ENCODE data around the gene NPTX2.

NPTX2 gene

DNA sequence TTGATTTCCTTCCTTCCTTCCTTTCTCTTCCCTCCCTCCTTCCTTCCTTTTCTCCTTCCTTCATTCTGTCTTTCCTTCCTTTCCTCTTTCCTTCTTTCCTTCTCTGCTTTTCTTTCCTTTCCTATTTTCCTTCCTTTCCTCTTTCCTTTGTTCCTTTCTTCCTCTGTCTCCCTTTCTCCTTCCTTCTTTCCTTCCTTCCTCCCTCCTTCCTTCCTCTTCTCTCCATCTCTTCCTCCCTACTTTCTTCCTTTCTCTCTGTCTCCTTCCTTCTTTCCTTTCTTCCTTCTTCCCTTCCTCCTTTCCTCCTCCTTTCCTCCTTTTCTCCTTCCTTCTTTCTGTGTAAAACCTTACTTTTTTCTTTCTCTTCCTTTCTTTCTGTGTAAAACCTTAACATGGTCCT, 32.3 kb upstream of the NPTX2 start:
- Histone ChIP-seq H2AFZ (no peak overlapping the region), H3K4me1 (no peaks in the 10 kb centered on the region), H3K27me3 (ENCODE audit: control insufficient read depth, insufficient read depth, low read length) (no peaks in the 10 kb centered on the region), H3K4me2 (ENCODE audit: low read length) (no peak overlapping the region), H3K27ac (no peak overlapping the region), H3K9me3 (ENCODE audit: control insufficient read depth, low read length) (no peaks in the 10 kb centered on the region), H3K36me3 (ENCODE audit: control insufficient read depth, insufficient read depth, low read length) (no peaks in the 10 kb centered on the region), H3K9ac (no peak overlapping the region), H3K4me3 (ENCODE audit: low read depth, low read length) (no peak overlapping the region), H3K79me2 (no peaks in the 10 kb centered on the region)
- TF ChIP-seq, protein P1, sequence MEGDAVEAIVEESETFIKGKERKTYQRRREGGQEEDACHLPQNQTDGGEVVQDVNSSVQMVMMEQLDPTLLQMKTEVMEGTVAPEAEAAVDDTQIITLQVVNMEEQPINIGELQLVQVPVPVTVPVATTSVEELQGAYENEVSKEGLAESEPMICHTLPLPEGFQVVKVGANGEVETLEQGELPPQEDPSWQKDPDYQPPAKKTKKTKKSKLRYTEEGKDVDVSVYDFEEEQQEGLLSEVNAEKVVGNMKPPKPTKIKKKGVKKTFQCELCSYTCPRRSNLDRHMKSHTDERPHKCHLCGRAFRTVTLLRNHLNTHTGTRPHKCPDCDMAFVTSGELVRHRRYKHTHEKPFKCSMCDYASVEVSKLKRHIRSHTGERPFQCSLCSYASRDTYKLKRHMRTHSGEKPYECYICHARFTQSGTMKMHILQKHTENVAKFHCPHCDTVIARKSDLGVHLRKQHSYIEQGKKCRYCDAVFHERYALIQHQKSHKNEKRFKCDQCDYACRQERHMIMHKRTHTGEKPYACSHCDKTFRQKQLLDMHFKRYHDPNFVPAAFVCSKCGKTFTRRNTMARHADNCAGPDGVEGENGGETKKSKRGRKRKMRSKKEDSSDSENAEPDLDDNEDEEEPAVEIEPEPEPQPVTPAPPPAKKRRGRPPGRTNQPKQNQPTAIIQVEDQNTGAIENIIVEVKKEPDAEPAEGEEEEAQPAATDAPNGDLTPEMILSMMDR (IDR thresholded peaks at IDR 0.05) = no peak

DNA sequence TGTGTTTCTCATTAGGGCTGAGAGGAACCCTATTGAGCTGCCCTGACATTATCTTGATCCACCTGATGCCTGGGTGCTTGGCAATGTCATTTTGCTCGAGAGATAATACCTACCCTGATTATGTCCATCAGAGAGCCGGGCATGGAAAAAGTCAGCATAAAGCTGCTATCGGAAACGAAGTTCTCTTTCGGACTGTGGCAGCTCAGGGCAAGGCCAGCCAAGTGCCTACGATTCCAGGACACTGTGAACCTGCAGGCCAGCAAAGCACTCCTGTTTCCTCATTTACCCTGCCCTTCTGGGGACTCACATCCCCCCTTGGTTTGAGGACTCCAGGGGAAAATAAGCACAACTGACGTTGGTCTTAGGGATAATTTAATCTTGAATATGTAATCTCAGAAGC, 25.2 kb upstream of the NPTX2 start:
- H3K79me2 ChIP-seq = no peaks in the 10 kb centered on the region
- no peak overlapping the region for H3K4me2 ChIP-seq (ENCODE audit: low read length)
- no peak overlapping the region for H2AFZ ChIP-seq
- H3K9me3 ChIP-seq (ENCODE audit: control insufficient read depth, low read length) = no peaks in the 10 kb centered on the region
- TF ChIP-seq, protein P1 (IDR thresholded peaks at IDR 0.05) = no peak
- H3K27me3 ChIP-seq (ENCODE audit: control insufficient read depth, insufficient read depth, low read length) = no peaks in the 10 kb centered on the region
- no peak overlapping the region for H3K9ac ChIP-seq
- no peaks in the 10 kb centered on the region for H3K4me1 ChIP-seq
- no peak overlapping the region for H3K4me3 ChIP-seq (ENCODE audit: low read depth, low read length)
- no peaks in the 10 kb centered on the region for H3K36me3 ChIP-seq (ENCODE audit: control insufficient read depth, insufficient read depth, low read length)
- no peak overlapping the region for H3K27ac ChIP-seq

DNA sequence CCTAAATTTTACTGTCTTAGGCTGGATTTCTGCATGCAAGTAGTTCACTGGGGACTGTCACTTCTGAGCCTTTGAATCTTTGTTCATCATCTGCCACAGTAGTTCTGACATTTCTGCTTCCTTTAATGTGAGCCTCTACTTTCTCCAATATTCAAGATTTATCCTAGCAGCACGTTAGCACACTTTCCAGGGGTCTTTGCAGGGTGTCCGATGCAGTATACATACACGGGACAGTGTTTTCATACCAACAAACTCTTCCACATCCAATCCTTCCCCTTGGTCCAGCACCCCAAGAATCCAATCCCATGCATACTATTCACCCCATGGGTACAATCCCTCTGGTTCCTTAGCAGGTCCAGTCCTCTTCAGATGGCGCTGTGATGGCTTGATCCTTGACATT, 22.7 kb upstream of the NPTX2 start:
- H3K79me2 ChIP-seq = no peaks in the 10 kb centered on the region
- TF ChIP-seq, protein P1 (IDR thresholded peaks at IDR 0.05) = no peak

DNA sequence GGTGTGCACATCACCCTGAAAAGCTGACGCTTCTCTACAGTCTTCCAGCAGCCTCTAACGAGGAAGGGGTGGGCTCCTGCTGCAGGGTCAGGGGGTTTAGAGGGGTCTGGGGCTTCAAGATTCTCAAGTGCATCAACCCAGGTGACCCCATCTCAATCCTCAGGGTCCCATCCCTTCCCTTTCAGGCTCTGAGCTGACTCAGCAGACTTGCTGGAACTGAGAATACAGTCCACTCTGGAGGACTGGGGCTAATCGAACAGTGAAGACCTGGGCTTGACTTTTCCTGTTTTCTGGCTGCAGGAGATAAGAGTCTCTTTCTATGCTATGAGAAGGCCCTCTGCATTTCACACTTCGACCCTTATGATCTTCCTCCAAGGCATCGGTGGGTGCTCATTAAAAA, 22.3 kb upstream of the NPTX2 start:
- H3K4me2 ChIP-seq (ENCODE audit: low read length) = no peak overlapping the region
- no peak overlapping the region for H3K27ac ChIP-seq
- H3K79me2 ChIP-seq = no peaks in the 10 kb centered on the region
- H3K27me3 ChIP-seq (ENCODE audit: control insufficient read depth, insufficient read depth, low read length) = no peaks in the 10 kb centered on the region
- H3K4me3 ChIP-seq (ENCODE audit: low read depth, low read length) = no peak overlapping the region
- no peaks in the 10 kb centered on the region for H3K9me3 ChIP-seq (ENCODE audit: control insufficient read depth, low read length)
- H3K9ac ChIP-seq = no peak overlapping the region
- H3K36me3 ChIP-seq (ENCODE audit: control insufficient read depth, insufficient read depth, low read length) = no peaks in the 10 kb centered on the region
- TF ChIP-seq, protein P1 (IDR thresholded peaks at IDR 0.05) = no peak
- no peak overlapping the region for H2AFZ ChIP-seq
- no peaks in the 10 kb centered on the region for H3K4me1 ChIP-seq

More for the DNA sequence above, 22.7 kb upstream of the NPTX2 start:
- Histone ChIP-seq H3K9ac (no peak overlapping the region), H3K4me1 (no peaks in the 10 kb centered on the region), H3K4me2 (ENCODE audit: low read length) (no peak overlapping the region), H3K4me3 (ENCODE audit: low read depth, low read length) (no peak overlapping the region), H3K9me3 (ENCODE audit: control insufficient read depth, low read length) (no peaks in the 10 kb centered on the region), H3K27ac (no peak overlapping the region), H2AFZ (no peak overlapping the region), H3K27me3 (ENCODE audit: control insufficient read depth, insufficient read depth, low read length) (no peaks in the 10 kb centered on the region), H3K36me3 (ENCODE audit: control insufficient read depth, insufficient read depth, low read length) (no peaks in the 10 kb centered on the region)

DNA sequence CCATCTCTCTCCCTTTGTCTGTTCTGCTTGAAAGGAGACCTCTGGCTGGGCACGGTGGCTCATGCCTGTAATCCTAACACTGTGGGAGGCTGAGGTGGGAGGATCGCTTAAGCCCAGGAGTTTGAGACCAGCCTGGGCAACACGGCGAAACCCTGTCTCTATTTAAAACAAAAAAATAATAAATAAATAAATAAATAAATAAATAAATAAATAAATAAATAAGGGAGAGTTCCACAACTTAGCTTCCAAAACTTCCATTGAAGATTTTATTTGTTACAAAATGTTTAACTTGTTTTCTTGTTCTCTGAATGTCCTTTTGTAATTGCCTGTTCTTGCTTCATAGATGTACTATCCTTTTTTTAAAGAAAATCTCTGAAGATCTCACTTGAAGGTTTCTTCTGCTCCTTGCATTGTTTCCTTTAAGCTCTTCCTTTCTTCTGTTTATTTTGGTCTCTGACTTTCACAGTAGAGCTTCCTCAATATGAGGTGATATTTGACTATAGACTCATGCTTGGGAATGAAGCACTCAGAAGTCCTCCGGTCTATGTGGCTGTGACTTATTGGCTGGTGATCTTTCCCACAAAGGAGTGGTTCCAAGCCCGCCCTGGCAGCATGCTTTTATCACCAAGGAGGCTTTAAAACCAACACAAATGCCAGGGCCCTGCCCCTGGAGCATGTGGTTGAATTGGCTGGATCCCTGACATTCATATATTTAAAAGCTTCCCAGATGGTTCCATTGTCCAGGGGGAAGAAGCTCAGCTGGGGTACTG, 18.1 kb upstream of the NPTX2 start:
- H3K4me1 ChIP-seq = no peaks in the 10 kb centered on the region
- no peak overlapping the region for H2AFZ ChIP-seq
- no peak overlapping the region for H3K9ac ChIP-seq
- H3K36me3 ChIP-seq (ENCODE audit: control insufficient read depth, insufficient read depth, low read length) = no peaks in the 10 kb centered on the region
- no peaks in the 10 kb centered on the region for H3K27me3 ChIP-seq (ENCODE audit: control insufficient read depth, insufficient read depth, low read length)
- no peaks in the 10 kb centered on the region for H3K79me2 ChIP-seq
- H3K9me3 ChIP-seq (ENCODE audit: control insufficient read depth, low read length) = no peaks in the 10 kb centered on the region
- H3K4me3 ChIP-seq (ENCODE audit: low read depth, low read length) = no peak overlapping the region
- no peak overlapping the region for H3K27ac ChIP-seq
- no peak overlapping the region for H3K4me2 ChIP-seq (ENCODE audit: low read length)
- TF ChIP-seq, protein P1 (IDR thresholded peaks at IDR 0.05) = no peak
